Measurements from ENCODE around the gene VEGFB.

Gene VEGFB

DNA sequence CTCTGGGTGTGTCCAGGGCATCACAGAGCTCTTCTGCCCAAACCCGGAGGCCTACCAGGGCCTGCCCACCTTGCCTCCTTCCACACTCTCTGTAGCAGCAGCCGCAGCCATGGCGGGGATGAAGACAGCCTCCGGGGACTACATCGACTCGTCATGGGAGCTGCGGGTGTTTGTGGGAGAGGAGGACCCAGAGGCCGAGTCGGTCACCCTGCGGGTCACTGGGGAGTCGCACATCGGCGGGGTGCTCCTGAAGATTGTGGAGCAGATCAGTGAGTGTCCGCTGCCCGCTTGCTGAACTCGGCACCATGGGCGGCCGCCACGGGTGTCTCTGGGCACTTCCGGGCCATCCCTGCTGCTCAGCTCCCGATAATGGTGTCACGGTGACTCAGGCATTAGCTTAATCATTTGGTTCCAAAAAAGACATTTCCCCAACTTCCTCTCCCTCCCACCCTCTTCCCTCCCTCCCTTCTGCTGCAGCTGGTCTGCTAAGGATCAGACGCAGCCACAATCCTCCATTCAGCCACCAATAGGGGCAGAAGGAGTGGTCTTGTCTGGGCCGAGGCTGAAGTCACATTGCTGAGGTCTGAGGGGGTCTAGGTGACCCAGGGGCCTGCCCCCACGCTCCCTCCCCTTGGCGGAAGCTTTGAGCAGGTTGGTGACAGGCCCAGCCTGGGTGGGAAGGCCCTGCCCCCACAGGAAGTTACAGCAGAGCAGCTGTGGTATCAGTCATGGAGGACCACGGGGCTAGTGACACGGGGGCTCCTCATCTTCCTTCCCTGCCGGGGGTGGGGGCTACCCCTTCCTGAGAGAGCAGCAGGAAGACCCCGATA, 26.9 kb upstream of the VEGFB start:
- no peak overlapping the region for H3K27ac ChIP-seq
- no peak for TF ChIP-seq CTCF (conservative IDR thresholded peaks at IDR 0.05)
- no peak for TF ChIP-seq ZFX (IDR thresholded peaks at IDR 0.05)

DNA sequence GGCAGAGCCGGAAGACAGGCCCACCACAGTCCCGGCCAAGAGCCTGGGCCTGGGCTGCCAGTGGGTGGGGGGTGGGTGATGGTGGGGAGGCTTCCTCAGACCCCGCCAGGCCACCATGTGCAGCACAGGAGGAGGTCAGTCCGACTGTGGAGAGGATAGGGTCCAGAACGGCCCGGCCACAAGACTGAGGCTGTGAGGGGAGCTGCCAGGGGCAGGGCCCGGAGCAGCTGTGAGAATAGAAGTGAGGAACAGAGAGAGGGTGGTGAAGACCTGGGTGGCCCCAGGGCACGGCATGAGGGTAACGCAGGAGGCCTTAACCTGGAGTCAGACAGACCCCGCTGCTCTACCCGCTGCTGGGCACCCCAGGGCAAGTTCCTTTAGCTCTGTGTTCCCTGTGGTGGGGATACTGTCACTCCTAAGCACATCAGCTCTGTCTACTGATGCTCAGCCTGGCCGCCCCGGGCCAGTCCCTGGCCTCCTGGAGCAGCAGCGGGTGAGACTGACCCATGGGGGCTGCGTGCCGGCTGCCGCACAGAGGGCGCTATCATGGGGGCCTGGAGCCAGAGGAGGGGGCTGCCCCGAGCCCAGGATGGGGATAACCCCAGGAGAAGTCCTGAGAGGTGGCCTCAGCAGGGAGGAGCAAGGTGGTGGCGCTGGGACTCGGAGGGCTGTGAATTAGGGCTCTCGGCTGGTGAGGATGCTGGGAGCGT, 26.1 kb upstream of the VEGFB start:
- H3K27ac ChIP-seq = no peak overlapping the region
- TF ChIP-seq CTCF (conservative IDR thresholded peaks at IDR 0.05) (no peak), ZFX (IDR thresholded peaks at IDR 0.05) (no peak)

DNA sequence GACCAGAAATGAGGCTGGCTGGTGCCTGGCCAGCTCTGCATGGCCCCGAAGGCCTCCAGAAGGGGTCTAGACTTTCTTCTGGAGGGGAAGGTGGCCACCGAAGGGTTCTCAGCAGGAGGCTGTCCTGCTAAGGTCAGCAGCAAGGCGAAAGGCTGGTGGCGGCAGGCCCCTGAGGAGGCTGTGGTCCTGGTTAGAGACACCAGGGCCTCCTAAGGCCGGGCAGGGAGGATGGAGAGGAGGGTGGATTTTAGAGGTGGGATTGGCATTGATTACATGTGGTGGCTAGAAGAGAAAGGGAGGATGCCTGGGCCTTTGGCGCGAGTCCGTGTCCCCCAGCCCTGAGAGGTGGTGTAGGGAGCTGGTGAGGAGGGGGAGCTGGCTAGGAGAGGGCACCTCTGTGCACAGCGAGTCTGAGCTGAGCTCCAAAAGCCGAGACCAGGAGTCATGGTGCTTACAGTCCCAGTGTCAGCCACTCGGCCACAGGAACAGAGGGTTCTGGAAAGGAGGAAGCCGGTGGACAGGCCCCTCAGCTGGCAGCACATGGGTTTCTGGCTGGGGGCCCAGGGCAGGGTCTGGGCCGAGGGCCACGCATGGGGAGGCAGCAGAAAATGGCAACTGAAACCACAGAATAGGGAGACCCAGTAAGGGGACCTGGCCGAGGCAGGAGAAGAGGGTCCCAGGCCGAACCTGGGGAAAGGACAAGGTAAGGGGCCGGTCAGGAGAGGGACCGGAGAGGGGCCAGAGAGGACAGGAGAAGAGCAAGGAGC, 25.4 kb upstream of the VEGFB start:
- no peak overlapping the region for H3K27ac ChIP-seq
- no peak for TF ChIP-seq ZFX (IDR thresholded peaks at IDR 0.05)
- no peak for TF ChIP-seq CTCF (conservative IDR thresholded peaks at IDR 0.05)

DNA sequence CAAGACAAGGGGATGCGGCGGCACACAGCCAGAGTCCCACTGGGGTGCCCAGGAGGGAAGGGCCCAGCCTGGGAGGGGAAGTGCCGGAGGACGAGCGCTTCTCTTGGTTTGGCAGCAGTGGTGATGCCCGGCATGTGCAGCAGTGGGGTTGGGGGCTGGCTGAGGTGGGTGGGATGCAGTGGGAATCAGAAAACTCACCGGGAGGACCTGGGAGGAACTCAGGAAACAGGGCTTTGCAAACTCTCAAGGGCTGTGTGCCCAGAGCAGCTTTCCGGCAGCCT, 24.9 kb upstream of the VEGFB start:
- no peak for TF ChIP-seq ZFX (IDR thresholded peaks at IDR 0.05)
- TF ChIP-seq CTCF (conservative IDR thresholded peaks at IDR 0.05) = no peak
- H3K27ac ChIP-seq = no peak overlapping the region

DNA sequence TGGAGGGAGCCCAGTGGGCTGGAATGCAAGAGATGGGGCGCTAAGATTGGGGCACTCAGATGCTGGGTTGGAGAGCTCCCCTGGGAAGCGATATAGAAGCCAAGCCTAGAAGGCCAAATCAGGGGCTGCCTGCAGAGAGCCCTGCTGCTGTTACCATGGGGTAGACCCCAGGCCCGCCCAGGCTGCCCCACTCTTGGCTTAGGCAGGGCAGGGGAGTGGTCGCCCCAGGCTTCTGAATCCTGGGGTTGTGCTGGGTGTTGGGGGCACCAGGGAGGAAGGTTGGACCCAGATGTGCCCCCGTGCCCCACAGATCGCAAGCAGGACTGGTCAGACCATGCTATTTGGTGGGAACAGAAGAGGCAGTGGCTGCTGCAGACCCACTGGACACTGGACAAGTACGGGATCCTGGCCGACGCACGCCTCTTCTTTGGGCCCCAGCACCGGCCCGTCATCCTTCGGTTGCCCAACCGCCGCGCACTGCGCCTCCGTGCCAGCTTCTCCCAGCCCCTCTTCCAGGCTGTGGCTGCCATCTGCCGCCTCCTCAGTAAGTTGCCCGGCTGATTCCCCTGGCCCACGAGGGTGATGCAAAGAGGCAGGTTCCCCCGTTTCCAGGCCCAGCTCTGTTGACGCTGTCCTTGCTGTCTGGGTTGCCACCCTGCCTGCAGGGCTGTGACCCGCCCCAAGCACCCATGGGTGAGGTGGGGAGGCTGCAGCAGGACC, 23.9 kb upstream of the VEGFB start:
- no peak overlapping the region for H3K27ac ChIP-seq
- TF ChIP-seq ZFX (IDR thresholded peaks at IDR 0.05) = no peak
- no peak for TF ChIP-seq CTCF (conservative IDR thresholded peaks at IDR 0.05)

GRCh38 chr11:64211181-64211872, 23.1 kb upstream of the VEGFB start:
- TF ChIP-seq CTCF (conservative IDR thresholded peaks at IDR 0.05) (no peak), ZFX (IDR thresholded peaks at IDR 0.05) (no peak)
- no peak overlapping the region for H3K27ac ChIP-seq

Measured in C4-2B (cell line).